ENCODE data around the gene MANSC4.
A peak's percentile ranks its signal among the peaks of the same experiment; 100 is the strongest.
"Not testable (repeated sequence)": the region's sequence is repeated elsewhere in the genome, so short reads cannot be mapped to it uniquely, and the experiment has no call there.

MANSC4 gene

DNA sequence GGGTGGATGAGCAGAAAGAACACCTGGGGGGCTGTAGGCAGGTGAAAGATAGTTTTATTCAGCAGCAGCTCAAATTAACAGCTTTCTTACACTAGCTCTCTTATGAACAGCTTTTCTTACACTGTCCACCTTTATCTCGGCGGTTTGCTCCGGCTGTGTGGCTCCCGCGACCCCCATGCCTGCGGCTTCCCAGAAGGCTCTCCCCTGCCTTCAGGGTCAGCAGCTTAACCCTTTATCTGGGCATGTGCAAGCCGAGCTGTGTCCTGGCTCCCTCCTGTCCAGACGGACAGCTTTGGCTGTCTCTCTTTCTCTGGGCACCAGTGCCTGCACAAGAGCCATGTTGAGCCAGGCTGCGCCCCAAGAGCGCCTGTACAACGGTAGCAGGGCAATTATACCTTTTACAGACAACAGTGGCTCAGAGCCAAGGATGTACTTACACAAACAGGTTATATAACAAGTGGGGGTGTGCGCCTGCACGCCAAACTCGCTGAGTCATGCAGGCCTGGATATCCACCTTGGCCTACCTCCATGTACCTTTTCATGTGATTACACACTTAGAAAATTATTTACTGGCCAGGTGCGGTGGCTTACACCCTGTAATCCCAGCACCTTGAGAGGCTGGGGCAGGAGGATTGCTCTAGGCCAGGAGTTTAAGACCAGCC lies 28.5 kb downstream of the MANSC4 start:
- DNase-seq = no peak

GRCh38 chr12:27747111-27747820 lies 32.8 kb downstream of the MANSC4 start:
- no peak for DNase-seq

DNA sequence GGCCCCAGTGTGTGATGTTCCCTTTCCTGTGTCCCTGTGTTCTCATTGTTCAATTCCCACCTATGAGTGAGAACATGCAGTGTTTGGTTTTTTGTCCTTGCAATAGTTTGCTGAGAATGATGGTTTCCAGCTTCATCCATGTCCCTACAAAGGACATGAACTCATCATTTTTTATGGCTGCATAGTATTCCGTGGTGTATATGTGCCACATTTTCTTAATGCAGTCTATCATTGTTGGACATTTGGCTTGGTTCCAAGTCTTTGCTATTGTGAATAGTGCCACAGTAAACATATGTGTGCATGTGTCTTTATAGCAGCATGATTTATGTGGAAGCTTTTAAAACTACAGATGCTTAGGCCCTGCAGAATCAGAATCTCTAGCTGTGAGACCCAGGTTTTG lies 34.3 kb downstream of the MANSC4 start:
- DNase-seq = not testable (repeated sequence)

- DNase-seq = no peak
Measured at GRCh38 chr12:27743601-27744000, 36.4 kb downstream of the MANSC4 start.

DNA sequence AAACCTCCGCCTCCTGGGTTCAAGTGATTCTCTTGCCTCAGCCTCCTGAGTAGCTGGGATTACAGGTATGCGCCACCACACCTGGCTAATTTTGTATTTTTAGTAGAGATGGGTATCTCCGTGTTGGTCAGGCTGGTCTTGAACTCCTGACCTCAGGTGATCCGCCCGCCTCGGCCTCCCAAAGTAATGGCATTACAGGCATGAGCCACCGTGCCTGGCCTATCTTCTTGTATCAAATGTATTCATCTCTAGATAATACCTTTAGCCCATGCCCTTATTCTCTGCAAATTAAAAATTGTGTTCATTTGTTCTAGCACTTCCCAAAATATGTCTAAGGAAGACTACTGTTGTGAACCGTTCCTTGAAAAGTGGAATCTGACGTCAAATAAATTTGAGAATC lies 45.7 kb downstream of the MANSC4 start:
- not testable (repeated sequence) for DNase-seq

GRCh38 chr12:27733791-27734190 lies 46.2 kb downstream of the MANSC4 start:
- no peak for DNase-seq

DNA sequence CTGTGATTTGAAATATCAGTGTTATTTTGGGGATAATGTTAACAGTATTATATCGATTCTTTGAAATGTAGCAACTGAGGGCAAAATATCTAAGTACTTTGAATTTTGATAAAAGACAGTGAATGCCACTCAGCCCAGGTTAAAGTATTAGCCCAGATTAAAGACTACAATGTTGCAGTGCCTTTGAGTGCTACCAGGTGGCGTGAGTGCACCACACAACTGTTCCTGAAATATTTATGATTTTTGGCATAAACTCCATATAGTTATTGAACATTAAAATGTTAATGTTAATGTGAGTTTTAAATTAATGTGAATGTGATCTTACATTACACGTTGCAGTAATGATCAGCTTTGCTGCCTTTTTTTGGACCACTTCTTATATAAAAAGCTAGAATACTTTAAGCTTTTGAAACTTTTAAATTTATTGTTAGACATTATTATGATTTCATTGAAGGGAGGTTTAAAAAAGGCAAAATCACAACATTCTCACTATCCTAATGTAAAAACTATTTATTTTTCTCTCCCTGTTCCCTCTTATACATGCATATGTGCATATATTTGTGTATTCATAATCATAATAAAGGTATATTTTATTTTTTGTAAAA lies 46.9 kb downstream of the MANSC4 start:
- DNase-seq = peak; percentile 45

- no peak for DNase-seq
Measured at GRCh38 chr12:27732281-27732680, 47.8 kb downstream of the MANSC4 start.

GRCh38 chr12:27730097-27730588 lies 49.9 kb downstream of the MANSC4 start:
- DNase-seq = no peak

DNA sequence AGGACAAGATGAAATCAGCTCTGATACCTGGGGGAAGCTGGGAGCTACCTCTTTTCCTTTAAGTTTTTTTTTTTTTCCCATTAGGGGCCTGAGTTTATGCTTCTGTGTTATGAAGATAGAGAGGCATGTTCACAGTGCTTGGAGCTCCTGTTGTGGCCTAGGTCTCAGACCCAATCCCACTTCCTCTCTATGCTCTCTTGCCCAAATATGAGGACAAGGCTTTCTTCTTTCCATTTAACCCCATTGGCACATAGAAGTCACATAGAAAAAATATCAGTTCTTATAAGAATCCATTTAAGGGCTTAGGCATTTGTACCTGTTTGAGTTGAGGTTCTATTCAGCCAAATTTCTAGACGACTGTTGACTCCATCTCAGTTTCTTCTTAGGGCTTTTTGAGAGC lies 56.8 kb downstream of the MANSC4 start:
- no peak for DNase-seq
